Measurements from ENCODE around the gene SPATA18. TPM values are rescaled to one million over a fixed set of nuclear protein-coding genes. Genes with fewer than 3 reads are reported as not detected.

SPATA18 gene
- total RNA-seq, 3 donors from 2014 or later (not counting 1 experiment from before 2014, with no cell fraction given) = not detected

DNA sequence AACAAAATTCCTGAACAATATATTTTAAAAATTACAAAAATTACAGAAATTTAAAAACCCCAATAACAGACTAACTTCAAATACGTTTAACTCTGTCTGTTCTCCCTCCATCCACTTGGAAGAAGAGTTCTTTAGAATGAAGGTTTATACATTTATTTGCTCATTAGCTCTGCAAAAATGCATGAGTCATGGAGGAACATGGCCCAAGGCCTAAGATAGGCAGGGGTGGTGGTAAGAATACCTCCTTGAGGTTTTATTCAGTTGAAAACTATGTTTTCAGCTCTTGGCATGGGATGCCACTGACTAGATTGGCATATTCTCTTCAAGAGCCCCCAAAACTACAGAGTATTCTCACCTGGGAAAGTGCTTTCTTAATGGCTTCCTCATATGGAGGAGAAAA, 22.1 kb upstream of the SPATA18 start:
- Mint-ChIP-seq H3K4me1 (no peaks in the 10 kb centered on the region), H3K9me3 (no peaks in the 10 kb centered on the region), H3K27me3 (ENCODE audit: low read depth in 2 of 2) (no peaks in the 10 kb centered on the region), H3K36me3 (no peaks in the 10 kb centered on the region), H3K4me3 (no peak overlapping the region), H3K27ac (no peak overlapping the region)
- TF ChIP-seq, protein P1, sequence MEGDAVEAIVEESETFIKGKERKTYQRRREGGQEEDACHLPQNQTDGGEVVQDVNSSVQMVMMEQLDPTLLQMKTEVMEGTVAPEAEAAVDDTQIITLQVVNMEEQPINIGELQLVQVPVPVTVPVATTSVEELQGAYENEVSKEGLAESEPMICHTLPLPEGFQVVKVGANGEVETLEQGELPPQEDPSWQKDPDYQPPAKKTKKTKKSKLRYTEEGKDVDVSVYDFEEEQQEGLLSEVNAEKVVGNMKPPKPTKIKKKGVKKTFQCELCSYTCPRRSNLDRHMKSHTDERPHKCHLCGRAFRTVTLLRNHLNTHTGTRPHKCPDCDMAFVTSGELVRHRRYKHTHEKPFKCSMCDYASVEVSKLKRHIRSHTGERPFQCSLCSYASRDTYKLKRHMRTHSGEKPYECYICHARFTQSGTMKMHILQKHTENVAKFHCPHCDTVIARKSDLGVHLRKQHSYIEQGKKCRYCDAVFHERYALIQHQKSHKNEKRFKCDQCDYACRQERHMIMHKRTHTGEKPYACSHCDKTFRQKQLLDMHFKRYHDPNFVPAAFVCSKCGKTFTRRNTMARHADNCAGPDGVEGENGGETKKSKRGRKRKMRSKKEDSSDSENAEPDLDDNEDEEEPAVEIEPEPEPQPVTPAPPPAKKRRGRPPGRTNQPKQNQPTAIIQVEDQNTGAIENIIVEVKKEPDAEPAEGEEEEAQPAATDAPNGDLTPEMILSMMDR (IDR thresholded peaks at IDR 0.05) = no peak
- Histone ChIP-seq H3K9me3 (ENCODE audit: control insufficient read depth, insufficient read depth, low read length) (no peaks in the 10 kb centered on the region), H3K4me3 (ENCODE audit: low read length) (no peak overlapping the region), H3K27ac (ENCODE audit: low read length) (no peak overlapping the region), H3K27me3 (ENCODE audit: control insufficient read depth, insufficient read depth, low read length) (no peaks in the 10 kb centered on the region), H3K4me1 (ENCODE audit: control insufficient read depth, insufficient read depth, low read length) (no peaks in the 10 kb centered on the region), H3K36me3 (ENCODE audit: control insufficient read depth, insufficient read depth, low read length) (no peaks in the 10 kb centered on the region)
- WGBS (ENCODE audit: insufficient coverage) = no CpG with 5 or more reads among the region's 1 CpG
- no peak for DNase-seq
- intact Hi-C loops (cut with micrococcal nuclease) = no loop called here
- no peak for ATAC-seq

DNA sequence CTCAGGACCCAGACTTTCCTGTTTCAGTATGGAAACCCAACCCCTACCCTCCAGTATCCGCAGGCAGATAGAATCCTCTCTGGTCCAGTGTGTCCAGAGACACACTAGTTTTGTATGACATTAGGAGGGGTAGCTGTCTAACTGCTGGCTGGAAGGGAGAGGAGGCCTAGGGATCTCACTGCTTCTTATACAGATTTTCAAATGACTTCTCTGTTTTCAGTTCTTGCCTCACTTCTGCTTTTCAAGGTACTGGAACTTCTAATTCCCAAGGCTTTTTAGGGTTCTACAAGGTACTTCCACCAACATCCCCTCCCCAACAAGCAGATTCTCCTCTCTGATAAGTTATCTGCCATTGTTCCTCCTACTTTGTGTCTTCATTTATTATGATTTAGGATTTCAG, 19.1 kb upstream of the SPATA18 start:
- peaks cover 17 to 24% of the 10 kb centered on the region in 2 donors for H3K27me3 Mint-ChIP-seq (ENCODE audit: low read depth in 2 of 2)
- H3K4me3 Mint-ChIP-seq = no peak overlapping the region
- H3K4me1 ChIP-seq (ENCODE audit: control insufficient read depth, insufficient read depth, low read length) = no peaks in the 10 kb centered on the region
- H3K36me3 Mint-ChIP-seq = no peaks in the 10 kb centered on the region
- DNase-seq (no peak), ATAC-seq (no peak)
- intact Hi-C loops (cut with micrococcal nuclease) = no loop called here
- no peaks in the 10 kb centered on the region for H3K9me3 ChIP-seq (ENCODE audit: control insufficient read depth, insufficient read depth, low read length)
- H3K4me1 Mint-ChIP-seq = peaks cover 0 to 9% of the 10 kb centered on the region in 2 donors
- H3K27ac Mint-ChIP-seq = no peak overlapping the region
- H3K36me3 ChIP-seq (ENCODE audit: control insufficient read depth, insufficient read depth, low read length) = no peaks in the 10 kb centered on the region
- no peaks in the 10 kb centered on the region for H3K9me3 Mint-ChIP-seq
- TF ChIP-seq, protein P1 (IDR thresholded peaks at IDR 0.05) = no peak
- H3K4me3 ChIP-seq (ENCODE audit: low read length) = no peak overlapping the region
- no peak overlapping the region for H3K27ac ChIP-seq (ENCODE audit: low read length)
- no CpG with 5 or more reads among the region's 1 CpG for WGBS (ENCODE audit: insufficient coverage)
- no peaks in the 10 kb centered on the region for H3K27me3 ChIP-seq (ENCODE audit: control insufficient read depth, insufficient read depth, low read length)

DNA sequence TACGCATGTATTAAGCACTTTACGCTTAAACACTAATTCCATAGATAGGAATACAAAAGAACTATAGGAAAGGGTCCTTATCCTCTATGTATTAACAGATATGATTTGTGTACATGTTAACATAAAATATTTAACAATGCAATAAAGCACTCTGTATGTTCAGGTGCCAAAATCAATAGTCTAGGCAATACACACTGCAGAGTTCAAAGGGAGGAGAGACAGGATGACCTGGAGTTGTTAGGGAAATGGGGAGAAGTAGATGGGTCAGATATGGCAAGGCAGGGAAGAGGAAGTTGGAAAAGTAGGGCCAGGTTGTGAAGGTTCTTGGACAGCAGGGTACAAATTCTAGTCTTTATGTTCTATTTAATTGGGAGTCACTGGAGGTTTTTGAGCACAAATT, 15.9 kb upstream of the SPATA18 start:
- Mint-ChIP-seq H3K4me3 (no peak overlapping the region), H3K36me3 (no peaks in the 10 kb centered on the region), H3K27me3 (ENCODE audit: low read depth in 2 of 2) (peaks cover 23 to 47% of the 10 kb centered on the region in 2 donors), H3K27ac (no peak overlapping the region), H3K9me3 (no peaks in the 10 kb centered on the region), H3K4me1 (peaks cover 10 to 14% of the 10 kb centered on the region in 2 donors)
- Histone ChIP-seq H3K4me1 (ENCODE audit: control insufficient read depth, insufficient read depth, low read length) (peaks cover 8% of the 10 kb centered on the region), H3K27ac (ENCODE audit: low read length) (no peak overlapping the region), H3K4me3 (ENCODE audit: low read length) (no peak overlapping the region), H3K9me3 (ENCODE audit: control insufficient read depth, insufficient read depth, low read length) (no peaks in the 10 kb centered on the region), H3K27me3 (ENCODE audit: control insufficient read depth, insufficient read depth, low read length) (no peaks in the 10 kb centered on the region), H3K36me3 (ENCODE audit: control insufficient read depth, insufficient read depth, low read length) (no peaks in the 10 kb centered on the region)
- TF ChIP-seq, protein P1 (IDR thresholded peaks at IDR 0.05) = no peak
- intact Hi-C loops (cut with micrococcal nuclease) = no loop called here
- no peak for ATAC-seq
- DNase-seq = no peak
- WGBS (ENCODE audit: insufficient coverage) = no CpG with 5 or more reads among the region's 2 CpGs

DNA sequence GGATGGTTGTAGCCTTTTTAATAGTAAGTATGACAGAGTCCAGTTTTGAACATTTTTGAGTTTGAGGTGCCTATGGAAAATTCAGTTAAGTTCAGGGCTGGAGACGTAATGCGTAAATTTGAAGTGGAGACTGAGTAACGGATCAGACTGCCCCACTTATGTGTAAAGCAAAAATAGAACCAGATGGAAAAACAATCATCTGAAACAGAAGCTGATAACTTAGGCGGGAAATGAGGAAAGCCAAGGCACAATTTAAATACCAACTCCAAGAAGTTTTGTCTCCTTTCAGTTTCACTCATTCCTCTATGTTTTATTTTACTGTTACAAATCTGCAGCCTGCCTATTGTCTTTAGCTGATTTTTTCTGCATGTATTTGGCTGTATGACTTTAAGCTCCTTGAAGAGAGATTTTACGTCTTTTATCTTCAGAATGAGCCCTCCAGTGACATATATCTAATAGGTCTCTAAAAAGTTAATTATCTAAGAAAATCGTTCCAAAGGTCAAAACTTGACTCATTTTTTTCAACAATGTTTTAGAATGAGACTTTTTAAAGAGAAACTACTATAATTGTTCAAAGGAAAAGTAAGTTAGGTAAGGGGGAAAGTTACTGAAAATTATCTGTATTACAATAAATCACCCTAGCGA, 14.1 kb upstream of the SPATA18 start:
- no peaks in the 10 kb centered on the region for H3K9me3 Mint-ChIP-seq
- peak overlapping the region; percentile 89 for H3K4me3 Mint-ChIP-seq
- WGBS (ENCODE audit: insufficient coverage) = 98% methylated on average over 4 of the region's 7 CpGs
- intact Hi-C loops (cut with micrococcal nuclease) = no loop called here
- peaks cover 3% of the 10 kb centered on the region for H3K27me3 ChIP-seq (ENCODE audit: control insufficient read depth, insufficient read depth, low read length)
- H3K4me1 ChIP-seq (ENCODE audit: control insufficient read depth, insufficient read depth, low read length) = peaks cover 8% of the 10 kb centered on the region
- H3K4me3 ChIP-seq (ENCODE audit: low read length) = no peak overlapping the region
- no peak overlapping the region for H3K27ac Mint-ChIP-seq
- H3K9me3 ChIP-seq (ENCODE audit: control insufficient read depth, insufficient read depth, low read length) = no peaks in the 10 kb centered on the region
- peaks cover 10 to 14% of the 10 kb centered on the region in 2 donors for H3K4me1 Mint-ChIP-seq
- no peak overlapping the region for H3K27ac ChIP-seq (ENCODE audit: low read length)
- DNase-seq = no peak
- H3K27me3 Mint-ChIP-seq (ENCODE audit: low read depth in 2 of 2) = peaks cover 32 to 47% of the 10 kb centered on the region in 2 donors
- TF ChIP-seq, protein P1 (IDR thresholded peaks at IDR 0.05) = no peak
- H3K36me3 Mint-ChIP-seq = no peaks in the 10 kb centered on the region
- no peaks in the 10 kb centered on the region for H3K36me3 ChIP-seq (ENCODE audit: control insufficient read depth, insufficient read depth, low read length)
- ATAC-seq = no peak

Data from natural killer cell (primary cell).